ENCODE data around the gene ANTXR2. TPM values are rescaled to one million over a fixed set of nuclear protein-coding genes. Genes with fewer than 3 reads are reported as not detected.

The ANTXR2 gene
- total RNA-seq, 2 donors from 2014 or later = 47.4 to 121 TPM

GRCh38 chr4:80069108-80069836 is 3.8 kb downstream of the ANTXR2 start:
- Histone ChIP-seq H3K9me3 (no peaks in the 10 kb centered on the region), H3K4me1 (no peaks in the 10 kb centered on the region), H3K36me3 (peaks cover 12% of the 10 kb centered on the region), H3K4me3 (no peak overlapping the region), H3K27ac (peak overlapping the region; percentile 98), H3K9ac (ENCODE audit: low read depth in 2 of 2, low read length in 2 of 2) (no peak overlapping the region), H3K27me3 (no peaks in the 10 kb centered on the region)
- intact Hi-C loops (cut with DNase I) = loop anchor here (10.0 kb wide), 1 partner anchor 116 kb away; no protein-coding TSS in a partner anchor
- DNase-seq = no peak
- no peak for TF ChIP-seq CTCF (IDR thresholded peaks at IDR 0.05)

DNA sequence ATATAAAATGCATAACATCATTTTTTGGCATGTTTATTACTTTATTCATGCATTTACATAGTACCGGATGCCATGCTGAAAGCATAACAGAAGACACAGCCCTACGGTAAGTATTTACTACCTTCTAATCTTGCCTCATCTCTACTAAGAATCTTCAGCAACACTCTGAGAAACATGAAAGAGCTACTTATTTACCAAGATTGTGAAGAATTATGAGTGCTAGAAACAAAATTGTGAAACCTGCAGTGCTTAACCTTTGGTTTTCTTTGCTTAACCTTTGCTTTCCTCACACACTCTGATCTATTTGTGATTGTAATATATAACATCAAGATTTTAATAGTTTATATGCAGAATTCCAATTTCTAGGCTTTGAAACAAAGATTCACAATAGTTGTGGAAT is 7.4 kb downstream of the ANTXR2 start:
- TF ChIP-seq CTCF (IDR thresholded peaks at IDR 0.05) = no peak
- no peaks in the 10 kb centered on the region for H3K27me3 ChIP-seq
- intact Hi-C loops (cut with DNase I) = loop anchor here (10.0 kb wide), 1 partner anchor 119 kb away; no protein-coding TSS in a partner anchor
- no peak overlapping the region for H3K4me3 ChIP-seq
- no peak overlapping the region for H3K9ac ChIP-seq (ENCODE audit: low read depth in 2 of 2, low read length in 2 of 2)
- H3K36me3 ChIP-seq = peaks cover 12% of the 10 kb centered on the region
- H3K9me3 ChIP-seq = no peaks in the 10 kb centered on the region
- no peaks in the 10 kb centered on the region for H3K4me1 ChIP-seq
- H3K27ac ChIP-seq = no peak overlapping the region
- no peak for DNase-seq

GRCh38 chr4:80062527-80062926 is 10.5 kb downstream of the ANTXR2 start:
- H3K4me1 ChIP-seq = no peaks in the 10 kb centered on the region
- H3K36me3 ChIP-seq = peaks cover 3% of the 10 kb centered on the region
- H3K27me3 ChIP-seq = no peaks in the 10 kb centered on the region
- no peak overlapping the region for H3K4me3 ChIP-seq
- H3K9ac ChIP-seq (ENCODE audit: low read depth in 2 of 2, low read length in 2 of 2) = no peak overlapping the region
- no peak for DNase-seq
- intact Hi-C loops (cut with DNase I) = loop anchor here (10.0 kb wide), 1 partner anchor 122 kb away; no protein-coding TSS in a partner anchor
- no peak for TF ChIP-seq CTCF (IDR thresholded peaks at IDR 0.05)
- H3K9me3 ChIP-seq = no peaks in the 10 kb centered on the region
- H3K27ac ChIP-seq = no peak overlapping the region

DNA sequence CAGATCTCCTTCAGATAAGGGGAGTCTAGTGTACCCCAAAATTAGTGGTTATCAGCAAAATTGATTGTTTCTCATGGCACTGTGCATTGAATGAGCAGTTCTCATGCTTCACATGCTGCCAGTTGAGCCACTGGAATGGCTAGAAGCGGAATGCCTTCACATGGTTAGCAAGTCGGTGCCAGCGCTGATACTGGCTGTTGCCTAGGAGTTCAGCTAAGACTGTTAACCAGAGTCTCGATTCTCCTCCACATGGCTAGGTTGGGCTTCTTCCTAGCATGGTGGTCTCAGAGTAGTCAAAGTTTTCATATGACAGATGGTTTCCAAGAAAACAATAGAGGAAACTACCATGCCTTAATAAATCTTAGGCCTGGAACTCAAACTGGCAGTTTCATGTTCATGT is 12.2 kb downstream of the ANTXR2 start:
- H3K4me3 ChIP-seq = no peak overlapping the region
- no peaks in the 10 kb centered on the region for H3K4me1 ChIP-seq
- H3K27me3 ChIP-seq = no peaks in the 10 kb centered on the region
- H3K36me3 ChIP-seq = no peaks in the 10 kb centered on the region
- intact Hi-C loops (cut with DNase I) = loop anchor here (10.0 kb wide), 1 partner anchor 124 kb away; no protein-coding TSS in a partner anchor
- no peak overlapping the region for H3K27ac ChIP-seq
- no peak overlapping the region for H3K9ac ChIP-seq (ENCODE audit: low read depth in 2 of 2, low read length in 2 of 2)
- TF ChIP-seq CTCF (IDR thresholded peaks at IDR 0.05) = no peak
- no peak for DNase-seq
- H3K9me3 ChIP-seq = no peaks in the 10 kb centered on the region

DNA sequence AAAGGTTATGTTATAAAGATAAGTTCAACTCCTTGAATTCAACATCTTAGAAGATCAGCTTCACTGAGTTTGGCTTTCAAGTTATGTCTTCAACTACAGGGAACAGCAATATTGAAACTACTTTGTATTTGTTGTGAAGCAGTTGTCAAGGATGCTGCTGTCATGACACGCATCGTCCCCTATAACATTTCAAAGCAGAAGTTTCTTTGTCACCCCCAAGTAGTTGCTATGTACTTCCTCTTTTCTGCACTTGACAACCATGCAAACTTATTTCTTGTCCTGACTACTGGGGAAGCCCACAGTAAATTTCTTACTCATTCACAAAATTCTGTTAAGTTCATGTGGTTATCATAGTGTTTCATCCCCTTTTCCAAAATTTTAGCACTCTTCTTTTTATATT is 14.3 kb downstream of the ANTXR2 start:
- no peak for TF ChIP-seq CTCF (IDR thresholded peaks at IDR 0.05)
- Histone ChIP-seq H3K4me1 (no peaks in the 10 kb centered on the region), H3K27me3 (no peaks in the 10 kb centered on the region), H3K36me3 (no peaks in the 10 kb centered on the region), H3K27ac (peak overlapping the region; percentile 15), H3K9ac (ENCODE audit: low read depth in 2 of 2, low read length in 2 of 2) (no peak overlapping the region), H3K9me3 (no peaks in the 10 kb centered on the region), H3K4me3 (no peak overlapping the region)
- DNase-seq = no peak
- intact Hi-C loops (cut with DNase I) = no loop called here

All from colonic mucosa (tissue), 4 donors.